PC-9 (cell line): ENCODE results near the gene LPCAT2.

Experiments used
- CTCF ChIP-seq: fragments of 200-600 bp; sonication (generic); conservative IDR thresholded peaks from 2 replicates; pipeline ENCODE4 v1.6.1; 2017; ENCODE audit warnings: mixed run types, antibody characterized with exemption, mild to moderate bottlenecking, moderate library complexity
- EZH2 ChIP-seq: fragments of 200-600 bp; sonication (generic); IDR thresholded peaks from 2 replicates; pipeline ENCODE4 v1.8.0; 2017; ENCODE audit warnings: antibody characterized with exemption, low read depth

GRCh38 chr16:55566432-55567175 lies 57.7 kb downstream of the LPCAT2 start, which contains the start of gene CAPNS2:
- no peak for TF ChIP-seq CTCF
- no peak for TF ChIP-seq EZH2
